GM23338 (cell line): ENCODE results near the gene SAFB. TPM values are rescaled to one million over a fixed set of nuclear protein-coding genes. Genes with fewer than 3 reads are reported as not detected.
"Not testable (repeated sequence)": the region's sequence is repeated elsewhere in the genome, so short reads cannot be mapped to it uniquely, and the experiment has no call there.

ENCODE experiments used
- ATAC-seq: fragments of 200-7000 bp; cut with Tn5 transposase; 3 replicates; pipeline ENCODE4 v1.9.1; 2020
- DNase-seq: peaks from one replicate; pipeline ENCODE4 v3.0.0-alpha.2; 2015; ENCODE audit warnings: low spot score
- H2AFZ ChIP-seq: fragments of 200-600 bp; sonication (generic); 2 replicates; pipeline ENCODE4 v1.8.0; 2016; ENCODE audit warnings: antibody characterized with exemption, mild to moderate bottlenecking, moderate library complexity
- H3F3A ChIP-seq: fragments of 200-600 bp; sonication (generic); replicated peaks from 2 replicates; pipeline ENCODE4 v1.8.0; 2017; ENCODE audit warnings: antibody characterized with exemption, mixed run types, low read depth
- H3K27ac ChIP-seq: fragments of 200-600 bp; sonication (generic); 2 replicates; pipeline ENCODE4 v1.6.1; 2016; ENCODE audit warnings: low read depth
- H3K27me3 ChIP-seq: fragments of 200-600 bp; sonication (generic); 2 replicates; pipeline ENCODE4 v1.8.0; 2016; ENCODE audit warnings: mild to moderate bottlenecking, mixed run types, moderate library complexity; ENCODE audit not compliant: insufficient read depth
- H3K36me3 ChIP-seq: fragments of 200-600 bp; sonication (generic); 2 replicates; pipeline ENCODE4 v1.8.0; 2016; ENCODE audit warnings: mild to moderate bottlenecking; ENCODE audit not compliant: insufficient read depth
- H3K4me1 ChIP-seq: fragments of 200-600 bp; sonication (generic); 2 replicates; pipeline ENCODE4 v1.8.0; 2016; ENCODE audit warnings: mild to moderate bottlenecking, moderate library complexity; ENCODE audit not compliant: insufficient read depth
- H3K4me2 ChIP-seq: fragments of 200-600 bp; sonication (generic); 2 replicates; pipeline ENCODE4 v1.7.1; 2017; ENCODE audit warnings: mixed run types
- H3K4me3 ChIP-seq: fragments of 200-600 bp; sonication (generic); 2 replicates; pipeline ENCODE4 v1.6.1; 2016; ENCODE audit warnings: mixed run types
- H3K79me2 ChIP-seq: fragments of 200-600 bp; sonication (generic); replicated peaks from 2 replicates; pipeline ENCODE4 v1.8.0; 2017; ENCODE audit warnings: mild to moderate bottlenecking; ENCODE audit not compliant: insufficient read depth
- H3K9me2 ChIP-seq: fragments of 200-600 bp; sonication (generic); 2 replicates; pipeline ENCODE4 v1.8.0; 2017; ENCODE audit not compliant: insufficient read depth
- H4K20me1 ChIP-seq: fragments of 200-600 bp; sonication (generic); replicated peaks from 2 replicates; pipeline ENCODE4 v1.8.0; 2017; ENCODE audit warnings: mild to moderate bottlenecking; ENCODE audit not compliant: insufficient read depth
- H3K27ac Mint-ChIP-seq: 2 replicates; pipeline ENCODE4 v1.8.0; 2020; ENCODE audit warnings: inconsistent platforms, mild to moderate bottlenecking, moderate library complexity, mixed read lengths
- H3K27me3 Mint-ChIP-seq: 3 replicates; pipeline ENCODE4 v1.8.0; 2022; ENCODE audit warnings: low read depth, mild to moderate bottlenecking, moderate library complexity, mixed read lengths, inconsistent platforms; ENCODE audit not compliant: insufficient read depth, poor library complexity
- H3K36me3 Mint-ChIP-seq: 3 replicates; pipeline ENCODE4 v1.8.0; 2021; ENCODE audit warnings: low read depth, mild to moderate bottlenecking, inconsistent platforms, moderate library complexity, mixed read lengths
- H3K4me1 Mint-ChIP-seq: 3 replicates; pipeline ENCODE4 v1.8.0; 2020; ENCODE audit warnings: mild to moderate bottlenecking, inconsistent platforms, mixed read lengths
- H3K4me3 Mint-ChIP-seq: 3 replicates; pipeline ENCODE4 v1.8.0; 2021; ENCODE audit warnings: moderate library complexity, mild to moderate bottlenecking, inconsistent platforms, mixed read lengths
- H3K9me3 Mint-ChIP-seq: 3 replicates; pipeline ENCODE4 v1.8.0; 2020; ENCODE audit warnings: moderate library complexity, mild to moderate bottlenecking, inconsistent platforms, mixed read lengths
- CREB1 ChIP-seq: fragments of 250-450 bp; sonication (Bioruptor Pico); IDR thresholded peaks from 2 replicates; pipeline ENCODE4 v1.5.0; 2020; ENCODE audit warnings: low read depth, mild to moderate bottlenecking, moderate library complexity
- EZH2 ChIP-seq: fragments of 200-600 bp; sonication (generic); IDR thresholded peaks from one replicate; pipeline ENCODE4 v1.8.0; 2017; ENCODE audit warnings: antibody characterized with exemption, mild to moderate bottlenecking, low read depth; ENCODE audit not compliant: unreplicated experiment
- EZH2phosphoT487 ChIP-seq: fragments of 200-600 bp; sonication (generic); IDR thresholded peaks from one replicate; pipeline ENCODE4 v1.8.1; 2018; ENCODE audit warnings: antibody characterized with exemption; ENCODE audit not compliant: unreplicated experiment
- JUNB ChIP-seq: IDR thresholded peaks from one replicate; pipeline ENCODE4 v1.6.1; 2016; ENCODE audit warnings: antibody characterized with exemption; ENCODE audit not compliant: unreplicated experiment
- NANOG ChIP-seq: IDR thresholded peaks from 2 replicates; pipeline ENCODE4 v1.6.1; 2016; ENCODE audit warnings: antibody characterized with exemption, borderline replicate concordance
- POLR2AphosphoS5 ChIP-seq: IDR thresholded peaks from 2 replicates; pipeline ENCODE4 v1.6.1; 2016; ENCODE audit warnings: antibody characterized with exemption, low read depth
- STAT1 ChIP-seq: IDR thresholded peaks from one replicate; pipeline ENCODE4 v1.6.1; 2016; ENCODE audit warnings: antibody characterized with exemption; ENCODE audit not compliant: unreplicated experiment
- ZNF331 ChIP-seq: fragments of 250-450 bp; sonication (Bioruptor Pico); IDR thresholded peaks from 2 replicates; pipeline ENCODE4 v1.5.0; 2020; ENCODE audit warnings: low read depth, mild to moderate bottlenecking, moderate library complexity
- polyA plus RNA-seq: library from polyadenylated mRNA; unstranded; fragments of >200 nt; fragmentation: Nextera tagmentation; extraction: Ambion mirVana; gene quantifications from 2 replicates; pipeline ENCODE4 v1.2.1, GENCODE V29; 2016
- total RNA-seq: library from RNA; depleted of rRNA; stranded (reverse); fragments of >200 nt; shearing (Covaris generic); gene quantifications from 2 replicates; pipeline ENCODE4 v1.2.3, GENCODE V29; 2014
- TF ChIP-seq, protein P1 (sequence below): IDR thresholded peaks from one replicate; pipeline ENCODE4 v1.6.1; 2018; ENCODE audit warnings: antibody characterized with exemption; ENCODE audit not compliant: unreplicated experiment
- TF ChIP-seq, protein P2 (sequence below): fragments of 250-450 bp; sonication (Bioruptor Pico); IDR thresholded peaks from 2 replicates; pipeline ENCODE4 v1.5.0; 2020; ENCODE audit warnings: mild to moderate bottlenecking, moderate library complexity

Gene SAFB
- total and polyA plus RNA-seq, 2 experiments from 2014 or later: 85.2 to 109 TPM

DNA sequence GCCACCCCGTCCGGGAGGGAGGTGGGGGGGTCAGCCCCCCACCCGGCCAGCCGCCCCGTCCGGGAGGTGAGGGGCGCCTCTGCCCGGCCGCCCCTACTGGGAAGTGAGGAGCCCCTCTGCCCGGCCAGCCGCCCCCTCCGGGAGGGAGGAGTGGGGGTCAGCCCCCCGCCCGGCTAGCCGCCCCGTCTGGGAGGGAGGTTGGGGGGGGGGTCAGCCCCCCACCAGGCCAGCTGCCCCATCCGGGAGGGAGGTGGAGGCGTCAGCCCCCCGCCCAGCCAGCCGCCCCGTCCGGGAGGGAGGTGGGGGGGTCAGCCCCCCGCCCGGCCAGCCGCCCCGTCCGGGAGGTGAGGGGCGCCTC is 79.1 kb downstream of the SAFB start:
- H2AFZ ChIP-seq, H3F3A ChIP-seq, H3K4me3 Mint-ChIP-seq, H3K4me1 Mint-ChIP-seq, H3K27ac ChIP-seq, H3K9me2 ChIP-seq, H3K9me3 Mint-ChIP-seq, ATAC-seq, DNase-seq, H3K27me3 ChIP-seq, H3K4me2 ChIP-seq, H3K79me2 ChIP-seq, H3K27ac Mint-ChIP-seq, H4K20me1 ChIP-seq, H3K4me3 ChIP-seq, H3K4me1 ChIP-seq: not testable (repeated sequence)
- peaks cover 18% of the 10 kb centered on the region; the same call in 1 of the 2 replicates for H3K36me3 ChIP-seq
- Mint-ChIP-seq H3K27me3 (peaks cover 25% of the 10 kb centered on the region), H3K36me3 (peaks cover 91% of the 10 kb centered on the region)

GRCh38 chr19:5703819-5704818 is 81.2 kb downstream of the SAFB start:
- H2AFZ ChIP-seq: no peak overlapping the region
- H3K4me3 ChIP-seq: no peak overlapping the region
- no peak for DNase-seq
- no peak overlapping the region for H3K27ac ChIP-seq
- H3K4me3 Mint-ChIP-seq: no peak overlapping the region
- H3K4me1 Mint-ChIP-seq: no peaks in the 10 kb centered on the region; the same call in 2 of the 3 replicates
- no peaks in the 10 kb centered on the region for H3K79me2 ChIP-seq
- H3K36me3 Mint-ChIP-seq: peaks cover 89% of the 10 kb centered on the region
- peaks cover 7% of the 10 kb centered on the region; the same call in 1 of the 2 replicates for H4K20me1 ChIP-seq
- peaks cover 9% of the 10 kb centered on the region for H3K9me3 Mint-ChIP-seq
- H3K27ac Mint-ChIP-seq: no peak overlapping the region
- no peaks in the 10 kb centered on the region for H3K4me1 ChIP-seq
- H3F3A ChIP-seq: no peaks in the 10 kb centered on the region; the same call in 1 of the 2 replicates
- H3K9me2 ChIP-seq: no peaks in the 10 kb centered on the region
- ATAC-seq: no peak
- no peaks in the 10 kb centered on the region for H3K27me3 ChIP-seq
- H3K36me3 ChIP-seq: peaks cover 18% of the 10 kb centered on the region; the same call in 1 of the 2 replicates
- peaks cover 22% of the 10 kb centered on the region for H3K27me3 Mint-ChIP-seq
- H3K4me2 ChIP-seq: no peak overlapping the region
- TF ChIP-seq STAT1 (no peak), ZNF331 (CRISPR knock-in tag) (no peak), JUNB (no peak), POLR2AphosphoS5 (no peak), NANOG (no peak), EZH2 (no peak), CREB1 (CRISPR knock-in tag) (no peak), EZH2phosphoT487 (no peak)
- TF ChIP-seq, protein P1, sequence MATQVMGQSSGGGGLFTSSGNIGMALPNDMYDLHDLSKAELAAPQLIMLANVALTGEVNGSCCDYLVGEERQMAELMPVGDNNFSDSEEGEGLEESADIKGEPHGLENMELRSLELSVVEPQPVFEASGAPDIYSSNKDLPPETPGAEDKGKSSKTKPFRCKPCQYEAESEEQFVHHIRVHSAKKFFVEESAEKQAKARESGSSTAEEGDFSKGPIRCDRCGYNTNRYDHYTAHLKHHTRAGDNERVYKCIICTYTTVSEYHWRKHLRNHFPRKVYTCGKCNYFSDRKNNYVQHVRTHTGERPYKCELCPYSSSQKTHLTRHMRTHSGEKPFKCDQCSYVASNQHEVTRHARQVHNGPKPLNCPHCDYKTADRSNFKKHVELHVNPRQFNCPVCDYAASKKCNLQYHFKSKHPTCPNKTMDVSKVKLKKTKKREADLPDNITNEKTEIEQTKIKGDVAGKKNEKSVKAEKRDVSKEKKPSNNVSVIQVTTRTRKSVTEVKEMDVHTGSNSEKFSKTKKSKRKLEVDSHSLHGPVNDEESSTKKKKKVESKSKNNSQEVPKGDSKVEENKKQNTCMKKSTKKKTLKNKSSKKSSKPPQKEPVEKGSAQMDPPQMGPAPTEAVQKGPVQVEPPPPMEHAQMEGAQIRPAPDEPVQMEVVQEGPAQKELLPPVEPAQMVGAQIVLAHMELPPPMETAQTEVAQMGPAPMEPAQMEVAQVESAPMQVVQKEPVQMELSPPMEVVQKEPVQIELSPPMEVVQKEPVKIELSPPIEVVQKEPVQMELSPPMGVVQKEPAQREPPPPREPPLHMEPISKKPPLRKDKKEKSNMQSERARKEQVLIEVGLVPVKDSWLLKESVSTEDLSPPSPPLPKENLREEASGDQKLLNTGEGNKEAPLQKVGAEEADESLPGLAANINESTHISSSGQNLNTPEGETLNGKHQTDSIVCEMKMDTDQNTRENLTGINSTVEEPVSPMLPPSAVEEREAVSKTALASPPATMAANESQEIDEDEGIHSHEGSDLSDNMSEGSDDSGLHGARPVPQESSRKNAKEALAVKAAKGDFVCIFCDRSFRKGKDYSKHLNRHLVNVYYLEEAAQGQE: no peak
- TF ChIP-seq, protein P2, sequence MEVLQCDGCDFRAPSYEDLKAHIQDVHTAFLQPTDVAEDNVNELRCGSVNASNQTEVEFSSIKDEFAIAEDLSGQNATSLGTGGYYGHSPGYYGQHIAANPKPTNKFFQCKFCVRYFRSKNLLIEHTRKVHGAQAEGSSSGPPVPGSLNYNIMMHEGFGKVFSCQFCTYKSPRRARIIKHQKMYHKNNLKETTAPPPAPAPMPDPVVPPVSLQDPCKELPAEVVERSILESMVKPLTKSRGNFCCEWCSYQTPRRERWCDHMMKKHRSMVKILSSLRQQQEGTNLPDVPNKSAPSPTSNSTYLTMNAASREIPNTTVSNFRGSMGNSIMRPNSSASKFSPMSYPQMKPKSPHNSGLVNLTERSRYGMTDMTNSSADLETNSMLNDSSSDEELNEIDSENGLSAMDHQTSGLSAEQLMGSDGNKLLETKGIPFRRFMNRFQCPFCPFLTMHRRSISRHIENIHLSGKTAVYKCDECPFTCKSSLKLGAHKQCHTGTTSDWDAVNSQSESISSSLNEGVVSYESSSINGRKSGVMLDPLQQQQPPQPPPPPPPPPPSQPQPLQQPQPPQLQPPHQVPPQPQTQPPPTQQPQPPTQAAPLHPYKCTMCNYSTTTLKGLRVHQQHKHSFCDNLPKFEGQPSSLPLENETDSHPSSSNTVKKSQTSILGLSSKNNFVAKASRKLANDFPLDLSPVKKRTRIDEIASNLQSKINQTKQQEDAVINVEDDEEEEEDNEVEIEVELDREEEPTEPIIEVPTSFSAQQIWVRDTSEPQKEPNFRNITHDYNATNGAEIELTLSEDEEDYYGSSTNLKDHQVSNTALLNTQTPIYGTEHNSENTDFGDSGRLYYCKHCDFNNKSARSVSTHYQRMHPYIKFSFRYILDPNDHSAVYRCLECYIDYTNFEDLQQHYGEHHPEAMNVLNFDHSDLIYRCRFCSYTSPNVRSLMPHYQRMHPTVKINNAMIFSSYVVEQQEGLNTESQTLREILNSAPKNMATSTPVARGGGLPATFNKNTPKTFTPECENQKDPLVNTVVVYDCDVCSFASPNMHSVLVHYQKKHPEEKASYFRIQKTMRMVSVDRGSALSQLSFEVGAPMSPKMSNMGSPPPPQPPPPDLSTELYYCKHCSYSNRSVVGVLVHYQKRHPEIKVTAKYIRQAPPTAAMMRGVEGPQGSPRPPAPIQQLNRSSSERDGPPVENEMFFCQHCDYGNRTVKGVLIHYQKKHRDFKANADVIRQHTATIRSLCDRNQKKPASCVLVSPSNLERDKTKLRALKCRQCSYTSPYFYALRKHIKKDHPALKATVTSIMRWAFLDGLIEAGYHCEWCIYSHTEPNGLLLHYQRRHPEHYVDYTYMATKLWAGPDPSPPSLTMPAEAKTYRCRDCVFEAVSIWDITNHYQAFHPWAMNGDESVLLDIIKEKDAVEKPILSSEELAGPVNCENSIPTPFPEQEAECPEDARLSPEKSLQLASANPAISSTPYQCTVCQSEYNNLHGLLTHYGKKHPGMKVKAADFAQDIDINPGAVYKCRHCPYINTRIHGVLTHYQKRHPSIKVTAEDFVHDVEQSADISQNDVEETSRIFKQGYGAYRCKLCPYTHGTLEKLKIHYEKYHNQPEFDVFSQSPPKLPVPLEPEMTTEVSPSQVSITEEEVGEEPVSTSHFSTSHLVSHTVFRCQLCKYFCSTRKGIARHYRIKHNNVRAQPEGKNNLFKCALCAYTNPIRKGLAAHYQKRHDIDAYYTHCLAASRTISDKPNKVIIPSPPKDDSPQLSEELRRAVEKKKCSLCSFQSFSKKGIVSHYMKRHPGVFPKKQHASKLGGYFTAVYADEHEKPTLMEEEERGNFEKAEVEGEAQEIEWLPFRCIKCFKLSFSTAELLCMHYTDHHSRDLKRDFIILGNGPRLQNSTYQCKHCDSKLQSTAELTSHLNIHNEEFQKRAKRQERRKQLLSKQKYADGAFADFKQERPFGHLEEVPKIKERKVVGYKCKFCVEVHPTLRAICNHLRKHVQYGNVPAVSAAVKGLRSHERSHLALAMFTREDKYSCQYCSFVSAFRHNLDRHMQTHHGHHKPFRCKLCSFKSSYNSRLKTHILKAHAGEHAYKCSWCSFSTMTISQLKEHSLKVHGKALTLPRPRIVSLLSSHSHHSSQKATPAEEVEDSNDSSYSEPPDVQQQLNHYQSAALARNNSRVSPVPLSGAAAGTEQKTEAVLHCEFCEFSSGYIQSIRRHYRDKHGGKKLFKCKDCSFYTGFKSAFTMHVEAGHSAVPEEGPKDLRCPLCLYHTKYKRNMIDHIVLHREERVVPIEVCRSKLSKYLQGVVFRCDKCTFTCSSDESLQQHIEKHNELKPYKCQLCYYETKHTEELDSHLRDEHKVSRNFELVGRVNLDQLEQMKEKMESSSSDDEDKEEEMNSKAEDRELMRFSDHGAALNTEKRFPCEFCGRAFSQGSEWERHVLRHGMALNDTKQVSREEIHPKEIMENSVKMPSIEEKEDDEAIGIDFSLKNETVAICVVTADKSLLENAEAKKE (CRISPR knock-in tag): no peak
